ENCODE measurements around the gene ZKSCAN3.
"Not testable (repeated sequence)": the region's sequence is repeated elsewhere in the genome, so short reads cannot be mapped to it uniquely, and the experiment has no call there.

The ZKSCAN3 gene

DNA sequence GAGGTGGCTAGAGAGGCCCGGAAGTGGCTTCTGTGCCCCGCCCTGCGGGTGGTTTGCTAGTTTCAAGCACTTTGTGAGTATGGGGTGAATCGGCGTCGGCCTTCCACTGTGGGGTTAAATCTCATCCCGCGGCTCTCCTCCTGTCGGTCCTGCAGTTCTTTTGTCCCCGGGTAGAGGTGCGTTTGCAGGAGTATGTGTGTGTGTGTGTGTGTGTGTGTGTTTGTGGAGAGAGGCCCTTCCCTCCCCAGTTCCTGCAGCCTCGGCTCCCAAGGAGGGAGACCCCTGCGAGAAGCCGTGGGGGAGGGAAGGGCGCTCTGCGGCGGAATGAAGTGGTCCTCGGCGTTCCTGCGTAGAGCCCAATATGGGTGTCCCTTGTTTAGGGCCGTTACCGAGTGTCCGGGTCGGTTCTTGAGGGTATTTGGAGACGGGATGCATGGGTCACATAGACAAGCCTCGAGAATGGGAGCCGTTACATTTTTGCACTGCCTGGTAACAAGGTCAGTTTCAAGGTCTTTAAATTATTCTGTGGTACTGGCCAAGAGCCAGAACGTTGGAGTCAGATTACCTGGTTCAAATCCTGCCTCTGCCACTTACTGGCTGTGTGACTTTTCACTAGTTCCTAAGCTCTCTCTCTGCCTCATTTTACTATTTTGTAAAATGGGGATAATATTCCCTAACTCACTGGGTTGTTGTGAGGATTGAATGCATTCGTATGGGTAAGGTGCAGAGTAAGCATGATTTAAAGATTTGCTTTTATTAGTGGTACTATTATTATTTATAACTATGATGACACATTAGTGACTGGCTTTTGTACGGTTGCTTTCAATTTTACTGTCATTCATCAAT, at the start of gene ZKSCAN3:
ZKSCAN3 (plus strand) TSS at position 56 of the 846 bp plus-strand sequence. CDS start 9,640 bp downstream, outside the sequence.
- DNase-seq = peak; percentile 80

- DNase-seq = no peak
Observed at GRCh38 chr6:28303570-28303969, 46.2 kb upstream of the ZKSCAN3 start.

- not testable (repeated sequence) for DNase-seq
Observed at GRCh38 chr6:28306363-28306762, 43.4 kb upstream of the ZKSCAN3 start.

DNA sequence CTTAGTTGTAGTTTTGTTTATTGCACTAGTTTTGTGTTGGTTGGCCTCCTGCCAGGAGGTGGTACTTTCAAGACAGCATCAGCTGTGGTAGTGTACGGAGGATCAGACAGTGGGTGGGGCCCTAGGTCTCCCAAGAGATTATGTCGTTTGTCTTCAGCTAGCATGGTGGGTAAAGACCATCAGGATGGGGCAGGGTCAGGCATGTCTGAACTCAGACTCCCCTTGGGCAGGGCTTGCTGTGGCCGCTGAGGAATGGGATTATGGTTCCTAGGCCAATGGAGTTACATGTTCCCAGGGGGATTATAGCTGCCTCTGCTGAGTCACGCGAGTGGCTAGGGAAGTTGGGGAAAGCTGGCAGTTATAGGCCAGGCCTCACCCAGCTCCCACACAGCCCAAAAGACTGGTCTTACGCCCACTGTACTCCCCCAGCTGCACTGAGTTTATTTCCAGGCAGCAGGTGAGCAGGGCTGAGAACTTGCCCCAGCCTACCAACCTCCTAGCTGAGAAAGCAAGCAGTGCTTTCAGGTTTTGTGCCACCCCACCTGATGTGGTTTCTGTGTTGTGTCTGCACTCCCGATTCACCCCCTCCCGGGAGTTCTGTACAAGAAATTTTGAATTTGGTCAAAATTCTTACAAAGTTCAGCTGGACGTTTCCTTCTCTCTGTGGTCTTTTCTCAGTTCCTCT, 38.5 kb upstream of the ZKSCAN3 start:
- DNase-seq = no peak

DNA sequence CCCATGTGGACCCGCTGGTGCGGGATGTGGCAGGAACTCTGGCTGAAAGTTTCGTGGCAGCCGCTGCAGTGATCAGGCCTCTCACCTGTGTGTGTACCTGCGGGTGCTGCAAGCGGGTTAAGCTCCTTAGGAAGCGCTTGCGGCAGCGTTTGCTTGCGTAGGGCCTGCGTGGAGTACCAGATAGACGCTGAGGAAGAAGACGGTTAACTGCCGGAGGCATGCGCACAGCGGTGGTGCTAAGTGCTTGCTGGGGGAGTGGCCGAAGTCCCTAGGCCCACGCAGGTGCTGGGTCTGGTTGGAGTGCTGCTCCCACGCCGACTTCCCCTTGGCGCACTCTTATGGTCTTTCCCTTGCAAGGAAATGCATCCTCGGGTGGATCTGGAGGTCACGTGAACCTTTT, 36.8 kb upstream of the ZKSCAN3 start:
- DNase-seq = no peak

DNA sequence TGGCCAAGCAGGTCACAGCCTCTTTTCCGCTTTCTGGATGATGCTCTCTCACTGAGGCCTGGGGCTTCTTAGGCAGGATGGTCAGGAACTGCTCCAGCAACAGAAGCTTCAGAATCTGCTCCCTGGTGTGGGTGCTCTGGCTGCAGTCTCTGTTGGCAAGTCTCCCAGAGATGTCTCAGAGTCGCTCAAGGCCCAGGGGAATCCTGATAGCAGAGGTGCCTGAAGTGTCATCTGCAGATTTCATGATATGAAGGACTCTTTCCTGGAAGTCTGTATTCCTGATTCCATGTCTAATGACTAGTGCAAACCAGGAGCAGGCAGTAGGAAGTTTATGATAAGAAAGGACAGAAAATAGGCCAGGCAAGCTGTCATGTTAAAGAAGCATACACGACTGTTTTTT, 34.1 kb upstream of the ZKSCAN3 start:
- no peak for DNase-seq

DNA sequence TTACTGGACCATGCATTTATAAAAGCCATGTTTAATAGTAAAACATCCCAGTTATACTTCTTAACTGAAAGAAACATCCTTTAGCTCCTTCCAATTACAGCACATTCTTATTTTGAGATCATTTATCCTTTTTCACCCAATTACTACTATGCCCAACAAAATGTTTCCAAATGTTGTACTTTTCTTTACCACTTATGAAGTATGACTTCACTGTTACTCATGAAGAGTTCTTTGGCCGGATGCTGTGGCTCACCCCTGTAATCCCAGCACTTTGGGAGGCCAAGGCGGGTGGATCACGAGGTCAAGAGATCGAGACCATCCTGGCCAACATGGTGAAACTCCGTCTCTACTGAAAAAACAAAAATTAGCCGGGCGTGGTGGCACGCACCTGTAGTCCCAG, 31.9 kb upstream of the ZKSCAN3 start:
- not testable (repeated sequence) for DNase-seq

GRCh38 chr6:28322661-28323060, 27.1 kb upstream of the ZKSCAN3 start:
- no peak for DNase-seq

DNA sequence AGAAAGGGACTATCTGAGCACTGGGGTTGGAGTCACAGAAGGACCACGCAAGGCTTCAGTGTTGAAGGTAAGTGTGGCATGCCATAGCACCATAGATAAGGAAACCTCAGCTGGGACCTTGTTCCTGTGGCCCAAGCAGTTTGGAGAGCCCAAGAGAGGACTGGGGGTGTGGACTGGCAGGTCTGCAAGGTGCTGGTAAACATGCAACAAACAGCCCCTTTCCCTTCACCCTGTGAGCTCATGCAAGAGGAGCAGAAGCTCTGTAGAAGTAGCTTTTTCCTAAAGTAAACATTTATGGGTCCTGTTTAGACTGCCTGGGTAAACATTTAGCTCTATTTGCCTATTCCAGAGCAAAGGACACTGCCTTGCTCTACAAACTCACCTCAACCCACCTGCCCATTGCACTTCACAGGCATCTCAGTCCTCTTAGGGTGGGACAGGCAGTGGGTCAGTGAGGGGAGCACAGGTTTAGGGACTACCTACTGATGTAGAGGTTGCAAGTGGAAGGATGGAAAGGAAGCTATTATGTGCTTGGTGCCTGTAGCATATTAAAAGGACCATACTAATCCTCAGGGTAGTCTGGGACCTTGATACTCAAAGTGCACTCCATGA, 25.8 kb upstream of the ZKSCAN3 start:
- no peak for DNase-seq

DNA sequence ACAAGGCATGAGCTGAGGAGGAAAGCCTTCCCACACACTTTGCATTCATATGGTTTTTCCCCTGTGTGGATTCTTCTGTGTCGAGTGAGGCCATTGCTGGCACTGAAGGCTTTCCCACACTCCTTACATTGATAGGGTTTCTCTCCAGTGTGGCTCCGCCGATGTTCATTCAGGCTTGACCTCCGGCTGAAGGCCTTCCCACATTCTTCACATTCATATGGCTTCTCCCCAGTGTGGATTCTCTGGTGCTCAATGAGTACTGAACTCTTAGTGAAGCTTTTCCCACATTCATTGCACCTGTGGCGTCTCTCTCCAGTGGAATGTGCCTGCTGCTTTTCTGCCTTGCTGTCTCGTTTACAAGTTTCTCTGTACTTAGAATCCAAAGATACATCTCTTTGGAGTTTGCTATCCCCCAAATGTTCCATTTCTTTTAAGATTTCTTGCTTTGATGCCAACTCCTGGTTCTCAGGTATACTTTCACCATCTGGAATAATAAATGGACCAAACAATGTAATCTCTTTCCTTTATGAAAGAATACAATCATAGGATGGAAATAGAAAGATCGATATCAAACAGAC, 23.3 kb upstream of the ZKSCAN3 start:
- DNase-seq = no peak

- no peak for DNase-seq
Observed at GRCh38 chr6:28330041-28330440, 19.7 kb upstream of the ZKSCAN3 start.

GRCh38 chr6:28333047-28333446, 16.7 kb upstream of the ZKSCAN3 start:
- DNase-seq = no peak

GRCh38 chr6:28333599-28334018, 16.1 kb upstream of the ZKSCAN3 start:
- DNase-seq = no peak

DNA sequence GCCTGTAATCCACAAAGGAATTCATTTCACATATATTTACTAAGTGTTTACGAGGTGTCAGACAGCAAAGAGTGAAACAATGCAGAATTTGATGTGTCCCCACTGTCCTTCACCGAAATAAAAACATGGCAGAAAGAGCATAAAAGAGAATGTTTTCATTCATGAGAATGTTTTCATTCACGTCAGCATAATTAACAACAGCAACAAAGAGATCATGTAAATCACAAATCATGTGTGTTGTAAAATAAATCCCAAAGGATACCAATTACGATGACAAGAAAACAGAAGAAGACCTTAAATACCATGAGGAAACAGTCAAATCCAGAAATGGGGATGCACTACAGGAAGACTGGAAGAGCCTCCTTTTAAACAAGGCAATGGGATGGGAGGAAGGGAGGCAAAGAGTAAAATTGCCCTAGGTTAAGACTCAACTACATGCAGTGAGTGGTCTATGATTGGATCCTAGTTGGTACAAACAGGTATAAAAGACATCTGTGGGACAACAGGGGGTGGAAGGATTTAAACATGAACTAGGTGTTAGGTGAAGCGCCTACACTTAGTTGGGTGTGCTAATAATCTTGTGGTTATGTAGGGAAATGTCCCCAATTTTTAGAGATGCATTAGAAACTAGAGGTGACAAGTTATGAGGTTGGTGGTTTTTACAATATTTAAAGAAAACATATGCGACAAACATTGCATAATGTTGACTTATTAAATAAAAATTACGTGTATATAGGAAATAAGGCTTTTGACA, 15.3 kb upstream of the ZKSCAN3 start:
- DNase-seq = no peak

DNA sequence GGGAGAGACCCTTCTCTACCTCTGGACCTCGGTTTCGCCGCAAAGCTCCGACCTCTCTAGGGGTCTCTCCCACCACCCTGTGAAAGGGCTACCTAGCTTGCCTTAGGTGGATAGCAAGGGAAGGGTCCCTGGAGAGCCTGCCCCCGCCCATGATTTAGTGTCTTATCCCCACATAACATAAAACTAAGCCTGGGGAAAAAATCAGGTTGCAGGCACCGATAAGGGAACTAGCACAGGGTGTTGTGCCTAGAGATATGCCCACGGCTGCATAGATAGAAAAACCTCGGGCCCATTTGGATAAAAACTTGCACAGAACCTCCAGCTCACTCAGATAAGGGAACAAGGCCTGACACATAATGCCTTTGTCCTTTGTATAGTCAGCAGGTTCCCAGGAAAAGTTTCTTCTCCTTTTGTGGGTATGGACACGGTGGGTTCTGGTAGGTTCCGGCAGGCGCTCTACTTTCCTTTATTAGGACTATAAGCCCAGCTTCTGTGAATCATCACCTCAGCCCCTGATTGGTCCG, 14.6 kb upstream of the ZKSCAN3 start:
- no peak for DNase-seq

DNA sequence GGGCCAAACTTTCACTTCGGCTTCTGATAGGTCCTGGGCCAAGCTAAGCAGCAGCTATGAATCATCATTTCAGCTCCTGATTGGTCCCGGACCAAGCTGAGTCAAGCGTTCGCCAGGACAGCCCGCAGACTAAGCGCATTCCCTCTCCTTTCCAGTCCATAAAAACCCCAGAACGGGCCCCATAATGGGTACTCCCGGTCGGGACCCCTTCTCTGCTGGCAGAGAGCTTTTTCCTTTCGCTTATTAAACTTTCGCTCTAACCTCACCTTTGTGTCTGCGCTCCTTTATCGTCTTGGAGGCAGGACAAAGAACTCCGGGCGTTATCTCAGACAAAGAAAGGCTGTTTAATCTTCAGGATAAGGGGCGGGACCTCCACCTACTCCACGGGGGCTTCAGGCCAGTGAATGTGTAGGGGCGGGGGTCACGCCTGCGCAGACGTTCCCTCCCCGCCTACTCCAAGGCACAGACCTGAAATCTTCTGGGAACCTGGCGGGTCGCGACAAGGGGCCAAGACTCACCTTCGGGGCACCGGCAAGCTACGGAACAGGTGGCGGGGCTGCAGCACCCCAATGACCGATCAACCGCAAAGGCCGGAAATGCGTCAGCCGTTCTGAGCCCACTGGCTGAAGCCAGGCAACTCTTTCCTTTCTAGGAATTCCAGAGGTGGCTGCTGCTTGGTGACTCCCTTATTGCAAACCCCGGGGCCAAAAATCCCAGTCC, 14.0 kb upstream of the ZKSCAN3 start, which contains the start of gene ZSCAN31:
ZSCAN31 (minus strand) TSS at position 585 of the 720 bp plus-strand sequence. CDS start 6,465 bp downstream, outside the sequence.
- DNase-seq = peak; percentile 68

- DNase-seq = no peak
Observed at GRCh38 chr6:28336284-28337120, 13.2 kb upstream of the ZKSCAN3 start.

- no peak for DNase-seq
Observed at GRCh38 chr6:28337121-28337520, 12.6 kb upstream of the ZKSCAN3 start.

GRCh38 chr6:28340310-28341095, 9.2 kb upstream of the ZKSCAN3 start:
- no peak for DNase-seq

All from stimulated activated CD4-positive, alpha-beta T cell treated with anti-CD3 and anti-CD28 coated beads, Interleukin-12 subunit alpha, Interleukin-12 subunit beta, amount 100 ng/mL, for 4 hours (primary cell).